Fibroblast of mammary gland (primary cell): ENCODE data around the gene NDUFC2.
"Not testable (repeated sequence)": the region's sequence is repeated elsewhere in the genome, so short reads cannot be mapped to it uniquely, and the experiment has no call there.

Experiments used
- DNase-seq: peaks from one replicate; pipeline ENCODE4 v3.0.0-alpha.2; 2010; ENCODE audit warnings: low read depth
- H3K4me3 ChIP-seq: 2 replicates; pipeline ENCODE4 v1.5.1; 2011; ENCODE audit warnings: low read depth, mild to moderate bottlenecking, low read length, moderate library complexity; ENCODE audit not compliant: control insufficient read depth
- CTCF ChIP-seq: conservative IDR thresholded peaks from 2 replicates; pipeline ENCODE4 v1.5.1; 2011; ENCODE audit warnings: low read depth, low read length, inconsistent platforms; ENCODE audit not compliant: control insufficient read depth, insufficient read depth

Gene NDUFC2

GRCh38 chr11:78085972-78086371 lies 6.3 kb upstream of the NDUFC2 start:
- no peak overlapping the region for H3K4me3 ChIP-seq
- DNase-seq, result no peak
- TF ChIP-seq CTCF, result no peak

- H3K4me3 ChIP-seq, result not testable (repeated sequence)
- peak; percentile 13 for DNase-seq
These were observed 4.8 kb upstream of the NDUFC2 start for GRCh38 chr11:78084506-78084905.

GRCh38 chr11:78083021-78083420 lies 3.4 kb upstream of the NDUFC2 start:
- TF ChIP-seq CTCF, result no peak
- no peak overlapping the region for H3K4me3 ChIP-seq
- no peak for DNase-seq

- H3K4me3 ChIP-seq, result no peak overlapping the region
- TF ChIP-seq CTCF, result no peak
- DNase-seq, result no peak
These were observed 2.5 kb upstream of the NDUFC2 start for GRCh38 chr11:78082146-78082545.

- no peak overlapping the region for H3K4me3 ChIP-seq
- no peak for TF ChIP-seq CTCF
- no peak for DNase-seq
These were observed 1.9 kb upstream of the NDUFC2 start for GRCh38 chr11:78081583-78081982.

- DNase-seq, result peak; percentile 15
- H3K4me3 ChIP-seq, result no peak overlapping the region
These were observed 1.3 kb upstream of the NDUFC2 start for GRCh38 chr11:78080818-78081495.

More at GRCh38 chr11:78080818-78081495, 1.3 kb upstream of the NDUFC2 start:
- TF ChIP-seq CTCF, result no peak
